ENCODE measurements around the gene AATK.

DNA sequence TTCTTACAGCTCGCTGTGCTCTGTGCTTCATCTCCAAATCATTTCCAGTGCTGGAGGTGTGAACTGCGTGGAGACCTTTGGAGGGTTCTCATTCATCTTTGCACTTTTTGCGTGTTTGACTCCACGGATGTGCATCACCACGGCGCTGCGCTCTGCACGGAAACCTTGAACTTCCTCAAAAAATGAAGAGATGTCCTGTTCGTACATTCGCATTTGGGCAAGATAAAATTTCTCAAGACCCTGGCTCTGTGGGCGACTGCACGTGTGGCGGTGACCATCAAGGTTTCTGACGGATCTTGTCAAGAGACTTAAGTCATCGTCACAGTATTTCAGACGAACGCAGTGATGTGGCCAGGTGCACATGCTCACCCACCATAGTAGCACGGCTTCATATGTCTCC, 11.1 kb downstream of the AATK start:
- TF ChIP-seq RAD21 (IDR thresholded peaks at IDR 0.05; ENCODE audit: low read depth) (no peak), YY1 (IDR thresholded peaks at IDR 0.05; ENCODE audit: extremely low read depth, insufficient replicate concordance, low read depth, low read length) (no peak), EZH2 (IDR thresholded peaks at IDR 0.05) (no peak), FOSL1 (IDR thresholded peaks at IDR 0.05; ENCODE audit: low read depth) (no peak), EZH2phosphoT487 (IDR thresholded peaks at IDR 0.05; ENCODE audit: borderline replicate concordance) (no peak), POLR2A (IDR thresholded peaks at IDR 0.05; ENCODE audit: borderline replicate concordance, extremely low read depth, insufficient read depth, insufficient read length) (no peak), POLR2AphosphoS5 (IDR thresholded peaks at IDR 0.05; ENCODE audit: low read depth, low read length) (no peak), JUND (IDR thresholded peaks at IDR 0.05) (no peak), SRF (IDR thresholded peaks at IDR 0.05; ENCODE audit: low read depth) (no peak), CBX3 (IDR thresholded peaks at IDR 0.05; ENCODE audit: low read depth) (no peak)
- TF ChIP-seq, protein P1, sequence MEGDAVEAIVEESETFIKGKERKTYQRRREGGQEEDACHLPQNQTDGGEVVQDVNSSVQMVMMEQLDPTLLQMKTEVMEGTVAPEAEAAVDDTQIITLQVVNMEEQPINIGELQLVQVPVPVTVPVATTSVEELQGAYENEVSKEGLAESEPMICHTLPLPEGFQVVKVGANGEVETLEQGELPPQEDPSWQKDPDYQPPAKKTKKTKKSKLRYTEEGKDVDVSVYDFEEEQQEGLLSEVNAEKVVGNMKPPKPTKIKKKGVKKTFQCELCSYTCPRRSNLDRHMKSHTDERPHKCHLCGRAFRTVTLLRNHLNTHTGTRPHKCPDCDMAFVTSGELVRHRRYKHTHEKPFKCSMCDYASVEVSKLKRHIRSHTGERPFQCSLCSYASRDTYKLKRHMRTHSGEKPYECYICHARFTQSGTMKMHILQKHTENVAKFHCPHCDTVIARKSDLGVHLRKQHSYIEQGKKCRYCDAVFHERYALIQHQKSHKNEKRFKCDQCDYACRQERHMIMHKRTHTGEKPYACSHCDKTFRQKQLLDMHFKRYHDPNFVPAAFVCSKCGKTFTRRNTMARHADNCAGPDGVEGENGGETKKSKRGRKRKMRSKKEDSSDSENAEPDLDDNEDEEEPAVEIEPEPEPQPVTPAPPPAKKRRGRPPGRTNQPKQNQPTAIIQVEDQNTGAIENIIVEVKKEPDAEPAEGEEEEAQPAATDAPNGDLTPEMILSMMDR (IDR thresholded peaks at IDR 0.05 in 2 of 3, conservative IDR thresholded peaks at IDR 0.05 in 1 of 3; ENCODE audit: borderline replicate concordance in 1 of 3, insufficient read depth in 1 of 3, low read depth in 2 of 3, low read length in 2 of 3), result no peak
- TF ChIP-seq, protein P2, sequence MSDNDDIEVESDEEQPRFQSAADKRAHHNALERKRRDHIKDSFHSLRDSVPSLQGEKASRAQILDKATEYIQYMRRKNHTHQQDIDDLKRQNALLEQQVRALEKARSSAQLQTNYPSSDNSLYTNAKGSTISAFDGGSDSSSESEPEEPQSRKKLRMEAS (IDR thresholded peaks at IDR 0.05), result no peak
- TF ChIP-seq, protein P3, sequence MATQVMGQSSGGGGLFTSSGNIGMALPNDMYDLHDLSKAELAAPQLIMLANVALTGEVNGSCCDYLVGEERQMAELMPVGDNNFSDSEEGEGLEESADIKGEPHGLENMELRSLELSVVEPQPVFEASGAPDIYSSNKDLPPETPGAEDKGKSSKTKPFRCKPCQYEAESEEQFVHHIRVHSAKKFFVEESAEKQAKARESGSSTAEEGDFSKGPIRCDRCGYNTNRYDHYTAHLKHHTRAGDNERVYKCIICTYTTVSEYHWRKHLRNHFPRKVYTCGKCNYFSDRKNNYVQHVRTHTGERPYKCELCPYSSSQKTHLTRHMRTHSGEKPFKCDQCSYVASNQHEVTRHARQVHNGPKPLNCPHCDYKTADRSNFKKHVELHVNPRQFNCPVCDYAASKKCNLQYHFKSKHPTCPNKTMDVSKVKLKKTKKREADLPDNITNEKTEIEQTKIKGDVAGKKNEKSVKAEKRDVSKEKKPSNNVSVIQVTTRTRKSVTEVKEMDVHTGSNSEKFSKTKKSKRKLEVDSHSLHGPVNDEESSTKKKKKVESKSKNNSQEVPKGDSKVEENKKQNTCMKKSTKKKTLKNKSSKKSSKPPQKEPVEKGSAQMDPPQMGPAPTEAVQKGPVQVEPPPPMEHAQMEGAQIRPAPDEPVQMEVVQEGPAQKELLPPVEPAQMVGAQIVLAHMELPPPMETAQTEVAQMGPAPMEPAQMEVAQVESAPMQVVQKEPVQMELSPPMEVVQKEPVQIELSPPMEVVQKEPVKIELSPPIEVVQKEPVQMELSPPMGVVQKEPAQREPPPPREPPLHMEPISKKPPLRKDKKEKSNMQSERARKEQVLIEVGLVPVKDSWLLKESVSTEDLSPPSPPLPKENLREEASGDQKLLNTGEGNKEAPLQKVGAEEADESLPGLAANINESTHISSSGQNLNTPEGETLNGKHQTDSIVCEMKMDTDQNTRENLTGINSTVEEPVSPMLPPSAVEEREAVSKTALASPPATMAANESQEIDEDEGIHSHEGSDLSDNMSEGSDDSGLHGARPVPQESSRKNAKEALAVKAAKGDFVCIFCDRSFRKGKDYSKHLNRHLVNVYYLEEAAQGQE (IDR thresholded peaks at IDR 0.05; ENCODE audit: low read depth), result no peak

Measured in HCT116 (cell line).